NCI-H2171 (cell line): ENCODE measurements around the gene CROCC.

Experiments used
- DNase-seq: peaks from one replicate; lab custom pipeline; 2025; lab: John Stamatoyannopoulos, UW

The CROCC gene

GRCh38 chr1:17012775-17013490, 91.2 kb downstream of the CROCC start:
- DNase-seq, result no peak

- no peak for DNase-seq
These were observed 92.0 kb downstream of the CROCC start for GRCh38 chr1:17013491-17014320.

- no peak for DNase-seq
These were observed 93.2 kb downstream of the CROCC start for GRCh38 chr1:17014671-17015567.

GRCh38 chr1:17016317-17016661, 94.6 kb downstream of the CROCC start:
- DNase-seq, result no peak

- no peak for DNase-seq
These were observed 95.7 kb downstream of the CROCC start for GRCh38 chr1:17017435-17017834.

- no peak for DNase-seq
These were observed 97.1 kb downstream of the CROCC start for GRCh38 chr1:17018849-17019248.

GRCh38 chr1:17020502-17020901, 98.8 kb downstream of the CROCC start:
- DNase-seq, result no peak

GRCh38 chr1:17021896-17022295, 100.2 kb downstream of the CROCC start:
- no peak for DNase-seq
